B cell (primary cell): Measurements from ENCODE around the gene TICAM1. TPM values are rescaled to one million over a fixed set of nuclear protein-coding genes. Genes with fewer than 3 reads are reported as not detected.

ENCODE experiments used
- ATAC-seq: fragments of 200-7000 bp; cut with Tn5 transposase; one replicate; pipeline ENCODE4 v1.10.0; 2021; ENCODE audit warnings: low read depth, mild to moderate bottlenecking, moderate number of reproducible peaks, moderate library complexity
- CTCF ChIA-PET: fragments of 350-600 bp; sonication (Branson Sonifier 250); formaldehyde crosslinking; loops from one replicate; lab custom pipeline; 2021; ENCODE audit warnings: antibody characterized with exemption, inconsistent platforms; lab: Charles Lee
- POLR2A ChIA-PET: fragments of 350-600 bp; sonication (Branson Sonifier 250); formaldehyde crosslinking; loops from one replicate; lab custom pipeline; 2021; ENCODE audit warnings: antibody characterized with exemption; lab: Charles Lee
- DNase-seq: peaks from one replicate; pipeline ENCODE4 v3.0.0; 2013
- H2AFZ ChIP-seq: 2 replicates; pipeline ENCODE4 v1.6.1; 2012; ENCODE audit warnings: mild to moderate bottlenecking, low read depth, low read length; ENCODE audit not compliant: insufficient read depth, poor library complexity, severe bottlenecking
- H3K27ac ChIP-seq, 2 donors: 1 replicate in 1 of 2; 2 replicates in 1 of 2; pipeline ENCODE4 v1.5.1; 2012 to 2013; ENCODE audit warnings: low read length in 2 of 2, mild to moderate bottlenecking in 2 of 2, moderate library complexity in 1 of 2
- H3K27me3 ChIP-seq, 4 experiments: fragments of 200-600 bp in 1 of 4; sonication (generic) in 1 of 4; replicated peaks in 1 of 4; 1 replicate in 2 of 4; 2 replicates in 2 of 4; pipeline versions ENCODE4 v1.6.1 to v1.7.0; 2013 to 2016; ENCODE audit warnings: low read length in 3 of 4, mild to moderate bottlenecking in 2 of 4, mixed read lengths in 1 of 4, moderate library complexity in 1 of 4; ENCODE audit not compliant: insufficient read depth in 4 of 4, control insufficient read depth in 3 of 4; ENCODE audit errors: control extremely low read depth in 1 of 4
- H3K36me3 ChIP-seq, 2 experiments: replicated peaks in 1 of 2; 1 replicate in 1 of 2; 2 replicates in 1 of 2; pipeline versions ENCODE4 v1.6.1 to v1.7.1; 2013; ENCODE audit warnings: low read length in 1 of 2; ENCODE audit not compliant: insufficient read depth in 2 of 2, control insufficient read depth in 1 of 2; ENCODE audit errors: control extremely low read depth in 1 of 2, extremely low read depth in 1 of 2
- H3K4me1 ChIP-seq, 2 donors: fragments of 200-600 bp in 1 of 2; sonication (generic) in 1 of 2; 1 replicate in 1 of 2; 2 replicates in 1 of 2; pipeline versions ENCODE4 v1.5.1 to v1.6.1; 2013 to 2017; ENCODE audit warnings: low read length in 2 of 2; ENCODE audit not compliant: control insufficient read depth in 2 of 2, insufficient read depth in 2 of 2
- H3K4me2 ChIP-seq: replicated peaks from 2 replicates; pipeline ENCODE3; 2012; ENCODE audit warnings: mild to moderate bottlenecking, low read depth, low read length; ENCODE audit not compliant: poor library complexity, severe bottlenecking
- H3K4me3 ChIP-seq, 5 experiments: fragments of 200-600 bp in 1 of 5; sonication (generic) in 1 of 5; 1 replicate in 3 of 5; 2 replicates in 2 of 5; pipeline versions ENCODE4 v1.5.1 to v1.7.0; 2011 to 2016; ENCODE audit warnings: low read length in 4 of 5, mild to moderate bottlenecking in 4 of 5, low read depth in 2 of 5, control low read depth in 1 of 5, moderate library complexity in 1 of 5; ENCODE audit not compliant: insufficient read depth in 1 of 5; ENCODE audit errors: control extremely low read depth in 1 of 5, extremely low read depth in 1 of 5
- H3K79me2 ChIP-seq: fragments of 200-600 bp; sonication (generic); one replicate; pipeline ENCODE4 v1.6.0; 2016; ENCODE audit warnings: low read length; ENCODE audit not compliant: control insufficient read depth, insufficient read depth
- H3K9ac ChIP-seq: fragments of 200-600 bp; sonication (generic); 2 replicates; pipeline ENCODE4 v1.6.1; 2017; ENCODE audit warnings: mild to moderate bottlenecking, low read length, moderate library complexity
- H3K9me3 ChIP-seq, 3 donors: one replicate each; pipeline versions ENCODE4 v1.6.1 to v1.7.1; 2013; ENCODE audit warnings: low read length in 2 of 3; ENCODE audit not compliant: control insufficient read depth in 2 of 3, insufficient read depth in 1 of 3; ENCODE audit errors: control extremely low read depth in 1 of 3
- H4K20me1 ChIP-seq: 2 replicates; pipeline ENCODE4 v1.6.0; 2012; ENCODE audit warnings: mild to moderate bottlenecking, low read length; ENCODE audit not compliant: insufficient read depth, control insufficient read depth, poor library complexity, severe bottlenecking
- H3K27ac Mint-ChIP-seq: one replicate; pipeline ENCODE4 v1.8.0; 2021; ENCODE audit warnings: mixed read lengths
- H3K27me3 Mint-ChIP-seq: one replicate; pipeline ENCODE4 v1.8.0; 2021; ENCODE audit warnings: mixed read lengths
- H3K4me1 Mint-ChIP-seq: one replicate; pipeline ENCODE4 v1.8.0; 2021; ENCODE audit warnings: mixed read lengths
- H3K4me3 Mint-ChIP-seq: one replicate; pipeline ENCODE4 v1.8.0; 2021; ENCODE audit warnings: mixed read lengths
- H3K9me3 Mint-ChIP-seq: one replicate; pipeline ENCODE4 v1.8.0; 2022; ENCODE audit warnings: mixed read lengths; ENCODE audit not compliant: insufficient read depth
- CTCF ChIP-seq: fragments of 200-600 bp; IDR thresholded peaks from one replicate; pipeline ENCODE4 v1.8.0; 2022; ENCODE audit warnings: antibody characterized with exemption, mild to moderate bottlenecking
- EZH2 ChIP-seq: IDR thresholded peaks from 2 replicates; pipeline ENCODE4 v1.6.1; 2012; ENCODE audit warnings: borderline replicate concordance, low read depth, mild to moderate bottlenecking, moderate library complexity, low read length; ENCODE audit not compliant: insufficient read depth, poor library complexity, severe bottlenecking
- WGBS: methylation state at CpG from one replicate; pipeline ENCODE4 v1.1.5; 2013; ENCODE audit warnings: missing lambda C conversion rate; ENCODE audit not compliant: insufficient coverage; 5-methylcytosine and 5-hydroxymethylcytosine counted together
- intact Hi-C: fragments of 100-400 bp; cut with micrococcal nuclease; formaldehyde crosslinking; loops from one replicate; pipeline ENCODE4 v1.10.0; 2022
- polyA plus RNA-seq: library from polyadenylated mRNA; depleted of rRNA; stranded (reverse); fragments of >200 nt; gene quantifications from 2 replicates; pipeline ENCODE4 v1.2.3, GENCODE V29; 2012
- total RNA-seq, 2 donors: library from RNA; stranded (reverse); fragments of 120-200 nt in 1 of 2; gene quantifications; 1 replicate in 1 of 2; 2 replicates in 1 of 2; pipeline versions ENCODE4 v1.2.3 to v1.2.4, GENCODE V29; 2013 to 2022

Gene TICAM1
- total and polyA plus RNA-seq, 2 donors (not counting 1 experiment from before 2014, with no cell fraction given): 12.7 to 19.7 TPM

GRCh38 chr19:4776436-4777211 lies 54.9 kb downstream of the TICAM1 start:
- no peak for ATAC-seq
- intact Hi-C loops: no loop called here
- Histone ChIP-seq H3K4me3 (no peak overlapping the region), H3K9ac (no peak overlapping the region), H3K27ac (no peak overlapping the region), H4K20me1 (no peaks in the 10 kb centered on the region), H3K4me2 (no peak overlapping the region), H3K4me1 (peaks cover 0 to 3% of the 10 kb centered on the region in 2 donors), H3K9me3 (peaks cover 0 to 16% (median 0%) of the 10 kb centered on the region in 3 donors), H3K79me2 (no peaks in the 10 kb centered on the region), H3K36me3 (no peaks in the 10 kb centered on the region), H2AFZ (no peak overlapping the region), H3K27me3 (peaks cover 0 to 23% (median 2%) of the 10 kb centered on the region in 4 experiments)
- H3K9me3 Mint-ChIP-seq: peaks cover 4% of the 10 kb centered on the region
- DNase-seq: no peak
- H3K4me3 Mint-ChIP-seq: no peak overlapping the region
- WGBS: 47% methylated on average over 9 of the region's 14 CpGs
- TF ChIP-seq EZH2 (no peak), CTCF (no peak)
- ChIA-PET CTCF (no interaction called here), POLR2A (no interaction called here)
- peaks cover 2% of the 10 kb centered on the region for H3K4me1 Mint-ChIP-seq
- peaks cover 26% of the 10 kb centered on the region for H3K27me3 Mint-ChIP-seq
- no peak overlapping the region for H3K27ac Mint-ChIP-seq

- ChIA-PET POLR2A (no interaction called here), CTCF (no interaction called here)
- peaks cover 0 to 3% of the 10 kb centered on the region in 2 donors for H3K4me1 ChIP-seq
- H3K9me3 ChIP-seq: peaks cover 0 to 10% (median 0%) of the 10 kb centered on the region in 3 donors
- no peak for ATAC-seq
- no peaks in the 10 kb centered on the region for H3K79me2 ChIP-seq
- intact Hi-C loops: no loop called here
- Mint-ChIP-seq H3K27ac (no peak overlapping the region), H3K4me1 (peaks cover 2% of the 10 kb centered on the region), H3K9me3 (peaks cover 1% of the 10 kb centered on the region), H3K27me3 (peaks cover 26% of the 10 kb centered on the region), H3K4me3 (no peak overlapping the region)
- WGBS: 66% methylated on average over 4 of the region's 5 CpGs
- no peak overlapping the region for H2AFZ ChIP-seq
- H3K4me2 ChIP-seq: no peak overlapping the region
- peaks cover 0 to 22% (median 2%) of the 10 kb centered on the region in 4 experiments for H3K27me3 ChIP-seq
- no peaks in the 10 kb centered on the region for H4K20me1 ChIP-seq
- H3K27ac ChIP-seq: no peak overlapping the region
- H3K9ac ChIP-seq: no peak overlapping the region
- H3K4me3 ChIP-seq: no peak overlapping the region
- TF ChIP-seq CTCF (no peak), EZH2 (no peak)
- H3K36me3 ChIP-seq: no peaks in the 10 kb centered on the region
- no peak for DNase-seq
Observed at GRCh38 chr19:4775627-4776152, 55.8 kb downstream of the TICAM1 start.
